HG03095 (cell line): ENCODE results near the gene SLC40A1.
"Not testable (repeated sequence)": the region's sequence is repeated elsewhere in the genome, so short reads cannot be mapped to it uniquely, and the experiment has no call there.

Experiments
- ATAC-seq: cut with Tn5 transposase; IDR thresholded peaks from one replicate; pipeline ENCODE4 v1.9.1; 2021; ENCODE audit warnings: moderate library complexity; ENCODE audit not compliant: unreplicated experiment

The SLC40A1 gene

GRCh38 chr2:189601652-189602051, 21.1 kb upstream of the SLC40A1 start:
- not testable (repeated sequence) for ATAC-seq

- no peak for ATAC-seq
Observed at GRCh38 chr2:189601043-189601442, 20.5 kb upstream of the SLC40A1 start.

DNA sequence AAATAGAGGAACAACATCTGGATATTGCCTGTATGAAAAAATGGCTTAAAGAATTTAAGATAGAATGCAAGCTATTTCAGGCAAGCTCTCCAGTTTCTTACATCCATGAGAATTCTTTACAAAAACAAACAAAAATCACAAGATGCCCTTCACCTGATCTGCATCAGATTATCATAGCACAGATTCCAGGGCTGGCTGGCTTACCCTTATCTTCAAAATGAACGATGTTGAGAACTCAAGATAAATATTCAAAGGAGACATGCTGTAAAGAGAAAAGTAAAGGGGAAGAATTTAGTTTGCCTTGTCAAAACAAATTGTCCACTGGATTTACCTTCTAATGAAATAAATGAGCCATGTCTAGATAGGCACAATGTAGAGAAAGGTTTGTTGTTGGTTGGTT, 18.7 kb upstream of the SLC40A1 start:
- no peak for ATAC-seq

DNA sequence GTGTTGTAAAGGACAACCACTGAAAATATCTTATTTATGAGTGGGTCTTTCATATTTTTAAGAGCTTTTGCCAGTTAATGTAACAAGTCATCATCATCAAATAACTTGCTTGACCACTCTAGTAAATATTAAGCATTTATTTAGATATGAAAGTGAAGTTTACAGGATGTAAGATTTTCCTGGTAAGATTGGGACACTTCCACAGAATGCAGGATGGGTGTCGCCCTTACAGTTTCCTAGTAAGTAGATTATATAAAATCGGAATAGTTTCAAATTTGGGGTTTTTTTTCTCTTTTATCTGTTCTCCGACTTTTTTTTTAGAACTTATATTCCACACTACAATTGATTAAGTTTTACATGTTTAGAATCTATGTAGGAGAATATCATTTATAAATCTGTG, 14.8 kb upstream of the SLC40A1 start:
- ATAC-seq = no peak

GRCh38 chr2:189594305-189594704, 13.7 kb upstream of the SLC40A1 start:
- no peak for ATAC-seq

DNA sequence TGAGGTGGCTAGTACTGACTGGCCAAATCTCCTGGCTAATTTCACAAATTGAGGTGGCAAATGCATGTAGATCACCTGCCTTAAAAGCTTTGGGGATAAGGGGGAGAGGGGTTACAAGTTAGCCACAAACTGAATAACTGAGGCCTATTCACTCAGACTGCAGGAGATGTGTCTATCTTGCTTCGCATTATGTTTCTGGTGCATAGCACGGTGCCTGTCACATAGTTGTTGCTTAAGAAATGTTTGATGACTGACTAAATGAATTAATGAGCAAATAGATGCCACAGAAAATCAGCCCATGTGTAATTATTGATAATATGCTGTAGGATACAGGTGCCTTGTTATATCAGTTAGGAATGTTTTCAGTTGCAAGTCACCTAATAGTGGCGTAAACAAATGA, 12.5 kb upstream of the SLC40A1 start:
- ATAC-seq = no peak

DNA sequence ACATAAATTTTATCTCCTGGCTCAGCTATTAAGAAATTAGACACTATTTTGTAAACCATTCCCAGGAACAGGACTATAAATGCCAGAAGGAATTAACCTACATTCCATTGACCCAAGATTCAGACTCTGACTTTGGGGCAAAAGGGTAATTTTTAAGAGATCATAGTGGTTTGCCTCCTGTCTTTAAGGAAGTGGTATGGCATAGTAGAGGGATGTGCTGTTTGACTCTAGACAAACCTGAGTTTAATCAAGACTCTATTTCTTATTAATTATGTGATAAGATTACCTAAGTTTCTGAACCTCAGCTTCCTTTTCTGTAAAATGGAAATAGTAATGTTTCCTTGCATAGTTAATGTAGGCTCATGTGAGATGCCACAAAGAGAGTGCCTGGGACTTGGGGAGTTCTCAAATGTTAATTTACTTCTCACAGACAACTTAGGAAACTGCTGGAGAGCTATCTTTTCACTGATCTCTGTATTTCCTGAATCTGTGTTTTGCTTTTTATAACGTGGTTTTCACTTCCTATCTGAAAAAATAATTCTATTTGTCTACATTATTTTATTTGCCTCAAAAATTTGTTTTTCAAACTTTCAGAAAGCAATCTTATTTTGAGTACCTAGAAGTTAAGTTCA, 11.9 kb upstream of the SLC40A1 start:
- ATAC-seq = no peak

DNA sequence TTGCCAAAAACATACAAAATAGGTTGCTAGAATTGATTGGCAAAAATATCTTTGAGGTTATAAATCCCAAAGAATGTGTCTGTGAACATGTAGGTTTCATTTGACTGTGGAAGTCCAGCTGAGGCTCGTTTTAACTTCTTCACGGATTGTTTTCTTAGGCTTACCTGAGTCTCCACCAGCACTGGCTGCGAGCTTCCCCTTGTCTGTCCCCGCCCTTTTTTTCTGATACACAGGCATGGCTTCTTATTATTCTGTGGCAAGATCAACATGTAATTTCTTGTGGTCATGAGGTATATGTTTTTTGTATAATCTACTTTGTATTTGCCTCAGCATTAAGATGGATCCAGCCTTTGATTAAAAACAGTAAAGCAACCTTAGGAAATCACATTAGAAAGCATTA, 7.2 kb upstream of the SLC40A1 start:
- ATAC-seq = no peak

DNA sequence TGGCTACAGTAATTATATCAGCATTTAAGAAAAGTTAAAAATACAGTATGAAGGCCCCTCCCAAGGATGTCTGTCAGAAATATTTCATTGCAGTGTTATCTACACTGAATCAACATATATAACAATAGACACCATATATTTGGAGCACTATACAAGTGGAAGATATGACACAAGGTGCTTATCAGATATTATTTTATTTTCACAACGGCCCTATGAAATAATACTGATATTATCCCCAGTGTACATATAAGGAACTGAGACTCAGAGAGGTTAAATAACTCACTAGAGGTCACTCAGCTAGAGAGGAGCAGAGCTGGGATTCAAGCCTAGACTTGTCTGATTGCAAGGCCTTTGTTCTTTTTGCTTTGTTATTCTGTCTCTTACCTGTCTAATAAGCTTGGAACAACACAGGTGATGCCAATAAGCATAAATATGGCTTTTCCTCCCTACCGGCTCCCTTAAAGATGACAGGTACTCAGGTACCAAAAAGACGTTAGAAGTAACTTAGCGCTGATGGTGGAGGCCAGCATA, 4.7 kb upstream of the SLC40A1 start:
- ATAC-seq = no peak

DNA sequence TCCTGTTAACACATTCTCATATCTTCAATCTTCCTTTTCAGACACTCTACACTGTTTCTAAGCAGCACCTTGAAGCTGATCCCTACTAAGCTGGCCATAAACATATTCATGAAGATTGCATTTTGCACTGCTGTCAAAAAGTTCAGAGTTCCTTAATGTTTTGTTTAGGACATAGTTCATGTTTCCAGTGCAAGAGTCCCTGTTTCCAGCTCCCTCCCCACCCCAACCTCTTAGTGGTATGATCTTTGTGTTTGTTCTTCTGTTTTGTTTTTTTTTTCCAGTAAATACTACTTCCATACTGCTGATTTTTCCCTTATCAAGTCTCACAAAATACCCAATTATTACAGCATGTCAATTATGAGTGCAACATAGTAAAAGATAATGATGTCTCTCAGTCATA, 4.1 kb upstream of the SLC40A1 start:
- no peak for ATAC-seq

- no peak for ATAC-seq
Observed at GRCh38 chr2:189583227-189584198, 2.9 kb upstream of the SLC40A1 start.

DNA sequence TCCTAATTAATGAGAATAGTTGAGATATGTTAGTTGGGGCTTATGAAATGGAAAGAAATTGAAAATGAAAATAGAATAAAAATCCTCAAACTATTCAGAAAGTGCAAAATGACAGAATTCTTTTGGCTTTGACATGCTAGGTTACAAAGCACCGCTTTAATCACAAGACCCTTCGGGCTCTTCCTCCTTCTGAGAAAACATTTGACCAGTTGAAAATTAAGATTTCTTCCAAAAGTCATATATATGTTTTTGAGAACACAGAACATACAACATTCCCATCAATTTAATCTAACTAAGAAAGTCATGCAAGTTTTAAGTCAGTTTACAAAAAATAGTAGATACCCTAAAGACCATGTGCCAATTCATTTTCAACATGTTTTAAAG, 2.2 kb upstream of the SLC40A1 start:
- no peak for ATAC-seq

DNA sequence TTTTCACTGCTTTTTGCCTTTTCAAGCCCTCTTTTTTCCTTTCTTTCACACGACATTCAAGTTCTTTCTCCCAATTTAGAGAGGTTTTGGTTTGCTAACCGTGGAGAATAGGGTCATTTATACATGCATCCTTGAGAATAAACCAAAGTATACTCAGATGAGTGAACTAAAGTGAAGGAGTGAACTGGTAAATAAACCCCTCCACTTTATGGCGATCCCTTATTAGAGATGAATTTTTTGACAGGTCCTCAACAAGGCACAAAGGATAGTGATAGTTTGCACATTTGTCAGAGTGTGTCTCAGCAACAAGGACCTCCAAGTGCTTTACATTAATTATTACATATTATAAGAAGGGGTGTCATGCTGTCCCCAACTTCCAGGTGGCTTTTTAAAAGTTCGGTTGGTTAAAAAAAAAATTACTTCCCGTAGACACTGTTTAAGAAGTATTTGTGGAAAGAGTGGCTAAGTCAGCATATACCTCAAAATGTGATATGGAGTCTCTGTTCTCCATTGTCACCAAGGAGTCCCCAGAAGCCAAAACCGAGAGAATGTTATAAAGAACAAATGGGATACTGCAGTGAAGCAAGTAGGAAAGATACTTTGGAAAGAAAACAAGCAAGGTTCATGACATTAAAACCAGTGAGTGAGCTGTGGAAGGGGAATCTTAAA, 1.7 kb upstream of the SLC40A1 start:
- ATAC-seq = no peak

- no peak for ATAC-seq
Observed at GRCh38 chr2:189581354-189582139, 961 bp upstream of the SLC40A1 start.

- no peak for ATAC-seq
Observed at GRCh38 chr2:189580241-189580651, 340 bp downstream of the SLC40A1 start.

DNA sequence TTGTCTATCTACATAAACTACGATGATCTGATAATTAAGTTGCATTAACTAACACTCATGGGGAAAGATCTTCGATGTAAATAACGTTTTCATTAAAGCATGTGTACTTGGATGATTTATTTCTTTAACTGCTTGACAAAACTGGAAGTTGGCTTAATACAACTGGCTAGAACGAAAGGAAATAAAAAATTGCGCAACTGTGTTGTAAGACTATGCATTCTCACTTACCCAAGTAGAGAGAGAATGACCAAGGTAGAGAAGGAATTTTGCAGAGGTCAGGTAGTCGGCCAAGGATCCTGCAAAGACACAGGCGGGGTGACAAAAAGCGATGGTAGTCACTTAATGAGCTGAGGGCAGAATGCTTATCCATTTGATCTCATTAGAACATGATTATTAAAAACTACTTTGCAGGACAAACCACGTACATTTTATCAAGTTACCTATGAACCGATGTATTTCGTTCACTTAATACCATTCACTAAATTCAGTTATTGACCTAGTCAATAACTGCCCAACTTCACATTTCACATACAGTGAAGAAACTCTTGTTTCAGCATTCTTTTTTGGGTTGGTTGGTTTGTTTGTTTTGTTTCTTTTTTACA, 900 bp downstream of the SLC40A1 start:
- no peak for ATAC-seq

GRCh38 chr2:189578272-189578950, 2.2 kb downstream of the SLC40A1 start:
- no peak for ATAC-seq

DNA sequence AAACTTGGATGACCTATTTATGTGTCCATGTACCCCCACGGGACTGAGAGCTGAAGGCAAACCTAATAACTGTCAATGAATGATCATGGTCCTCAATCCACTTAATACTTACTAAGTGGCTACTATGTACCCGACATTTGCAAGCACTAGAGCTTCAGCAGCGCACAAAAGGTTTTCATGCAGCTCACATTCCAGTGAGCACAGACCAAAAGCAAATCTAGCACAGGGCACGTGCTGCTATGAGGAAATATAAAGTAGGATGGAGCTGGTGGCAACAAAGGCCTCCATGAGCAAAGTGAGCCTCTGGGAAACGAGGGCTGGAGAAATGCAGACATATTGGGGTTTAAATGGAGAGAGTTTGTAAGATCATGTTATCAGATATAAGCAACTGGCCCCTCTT, 3.5 kb downstream of the SLC40A1 start:
- no peak for ATAC-seq

DNA sequence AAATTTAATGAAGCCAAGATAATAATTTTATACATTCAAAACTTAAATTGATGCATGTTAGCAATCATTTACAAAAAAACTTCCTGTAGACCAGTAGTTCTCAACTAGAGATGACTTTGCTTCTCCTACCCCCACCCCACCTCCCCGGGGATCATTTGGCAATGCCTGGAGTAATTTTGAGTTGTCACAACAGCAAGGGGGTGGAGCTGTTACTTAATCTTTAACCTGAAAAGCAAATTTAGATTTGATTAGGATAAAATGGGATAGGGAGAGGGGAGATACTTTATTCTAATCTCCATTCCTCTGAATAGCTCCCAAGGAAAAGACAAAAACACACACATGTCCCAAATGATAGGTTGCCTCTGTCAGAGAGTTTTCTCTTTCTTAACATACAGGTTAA, 4.2 kb downstream of the SLC40A1 start:
- no peak for ATAC-seq
